Liver (tissue), 9 donors: ENCODE results near the gene RARG. TPM values are rescaled to one million over a fixed set of nuclear protein-coding genes. Genes with fewer than 3 reads are reported as not detected.

Experiments used
- DNase-seq: peaks from one replicate; pipeline ENCODE4 v3.0.0-alpha.2; 2017; ENCODE audit warnings: low spot score
- H3K27ac ChIP-seq, 2 donors: one replicate each; pipeline ENCODE4 v1.7.0; 2013; ENCODE audit warnings: inconsistent platforms in 2 of 2, low read length in 2 of 2, control low read depth in 1 of 2, low read depth in 1 of 2, mild to moderate bottlenecking in 1 of 2
- H3K27me3 ChIP-seq, 4 donors: one replicate each; pipeline versions ENCODE4 v1.6.1 to v1.7.0; 2013; ENCODE audit warnings: low read length in 3 of 4, inconsistent platforms in 1 of 4, mild to moderate bottlenecking in 1 of 4, moderate library complexity in 1 of 4; ENCODE audit not compliant: control insufficient read depth in 4 of 4, insufficient read depth in 4 of 4
- H3K36me3 ChIP-seq, 4 donors: one replicate each; pipeline versions ENCODE4 v1.6.1 to v1.7.0; 2013; ENCODE audit warnings: low read length in 3 of 4, mild to moderate bottlenecking in 3 of 4, low read depth in 1 of 4, moderate library complexity in 1 of 4; ENCODE audit not compliant: control insufficient read depth in 4 of 4, insufficient read depth in 3 of 4
- H3K4me1 ChIP-seq, 4 donors: one replicate each; pipeline versions ENCODE4 v1.6.1 to v1.7.0; 2013; ENCODE audit warnings: low read length in 3 of 4, mild to moderate bottlenecking in 3 of 4, moderate library complexity in 1 of 4; ENCODE audit not compliant: control insufficient read depth in 4 of 4, insufficient read depth in 4 of 4
- H3K4me3 ChIP-seq, 3 donors: one replicate each; pipeline versions ENCODE4 v1.6.1 to v1.7.0; 2013; ENCODE audit warnings: low read length in 3 of 3, control low read depth in 1 of 3, low read depth in 1 of 3, mild to moderate bottlenecking in 1 of 3
- H3K9ac ChIP-seq, 2 donors: one replicate each; pipeline ENCODE4 v1.7.0; 2013; ENCODE audit warnings: low read length in 2 of 2, mild to moderate bottlenecking in 2 of 2, moderate library complexity in 2 of 2, control low read depth in 1 of 2, low read depth in 1 of 2
- H3K9me3 ChIP-seq, 4 donors: one replicate each; pipeline versions ENCODE4 v1.6.1 to v1.7.0; 2013; ENCODE audit warnings: low read length in 3 of 4; ENCODE audit not compliant: control insufficient read depth in 4 of 4
- EGR1 ChIP-seq, 2 donors: IDR thresholded peaks; 2 replicates each; pipeline ENCODE4 v1.6.1; 2016 to 2018; ENCODE audit warnings: antibody characterized with exemption in 2 of 2, low read depth in 2 of 2
- FOXA1 ChIP-seq: IDR thresholded peaks from 2 replicates; pipeline ENCODE4 v1.6.1; 2016; ENCODE audit warnings: antibody characterized with exemption
- FOXA2 ChIP-seq: IDR thresholded peaks from 2 replicates; pipeline ENCODE4 v1.6.1; 2016; ENCODE audit warnings: antibody characterized with exemption
- GABPA ChIP-seq, 2 donors: IDR thresholded peaks in 1 of 2; conservative IDR thresholded peaks in 1 of 2; 2 replicates each; pipeline ENCODE4 v1.6.1; 2016; ENCODE audit warnings: antibody characterized with exemption in 2 of 2, mild to moderate bottlenecking in 1 of 2, moderate library complexity in 1 of 2
- HNF4A ChIP-seq, 2 donors: conservative IDR thresholded peaks; 2 replicates each; pipeline ENCODE4 v1.6.1; 2016; ENCODE audit warnings: antibody characterized with exemption in 2 of 2, mild to moderate bottlenecking in 2 of 2
- JUND ChIP-seq, 2 donors: IDR thresholded peaks; 2 replicates each; pipeline ENCODE4 v1.6.1; 2016; ENCODE audit warnings: antibody characterized with exemption in 2 of 2
- RAD21 ChIP-seq, 2 donors: IDR thresholded peaks; 2 replicates each; pipeline ENCODE4 v1.6.1; 2016; ENCODE audit warnings: antibody characterized with exemption in 2 of 2, mild to moderate bottlenecking in 2 of 2
- TAF1 ChIP-seq: conservative IDR thresholded peaks from 2 replicates; pipeline ENCODE4 v1.6.1; 2016; ENCODE audit warnings: antibody characterized with exemption, mild to moderate bottlenecking
- YY1 ChIP-seq: IDR thresholded peaks from 2 replicates; pipeline ENCODE4 v1.6.1; 2016; ENCODE audit warnings: antibody characterized with exemption, mild to moderate bottlenecking
- WGBS: extraction: QIAGEN DNeasy Blood & Tissue Kit; methylation state at CpG from one replicate; pipeline ENCODE4 v1.1.7; 2013; 5-methylcytosine and 5-hydroxymethylcytosine counted together
- polyA plus RNA-seq, 2 donors: library from polyadenylated mRNA; stranded (reverse) in 1 of 2; unstranded in 1 of 2; fragments of 200-250 nt in 1 of 2; fragments of >200 nt in 1 of 2; fragmentation: Nextera tagmentation in 1 of 2; extraction: Ambion mirVana in 1 of 2; gene quantifications; one replicate each; pipeline versions ENCODE4 v1.2.1 to v1.2.3, GENCODE V29; 2013 to 2015
- total RNA-seq, 2 donors: library from RNA; depleted of rRNA; stranded (reverse); fragments of >200 nt; gene quantifications; one replicate each; pipeline ENCODE4 v1.2.3, GENCODE V29; 2014
- TF ChIP-seq, protein P1 (sequence below): IDR thresholded peaks from 2 replicates; pipeline ENCODE4 v1.6.1; 2016; ENCODE audit warnings: antibody characterized with exemption
- TF ChIP-seq, protein P2 (sequence below): IDR thresholded peaks from 2 replicates; pipeline ENCODE4 v1.6.1; 2016; ENCODE audit warnings: antibody characterized with exemption, mild to moderate bottlenecking
- TF ChIP-seq, protein P3 (sequence below): fragments of 150-350 bp; IDR thresholded peaks from 2 replicates; pipeline ENCODE4 v1.5.1; 2017; ENCODE audit warnings: improper control_type of control experiment, low read depth, low read length; ENCODE audit not compliant: missing input control
- TF ChIP-seq, protein P4 (sequence below): IDR thresholded peaks from 2 replicates; pipeline ENCODE4 v1.6.1; 2016; ENCODE audit warnings: antibody characterized with exemption
- TF ChIP-seq, protein P5 (sequence below): IDR thresholded peaks from 2 replicates; pipeline ENCODE4 v1.6.1; 2016; ENCODE audit warnings: antibody characterized with exemption
- donor health status: healthy.
- donor health status: healthy.
- donor health status: healthy.
- donor health status: healthy.
- donor health status: healthy.

The RARG gene
- total and polyA plus RNA-seq, 4 donors: 1.7 to 3.1 (median 2.7) TPM

DNA sequence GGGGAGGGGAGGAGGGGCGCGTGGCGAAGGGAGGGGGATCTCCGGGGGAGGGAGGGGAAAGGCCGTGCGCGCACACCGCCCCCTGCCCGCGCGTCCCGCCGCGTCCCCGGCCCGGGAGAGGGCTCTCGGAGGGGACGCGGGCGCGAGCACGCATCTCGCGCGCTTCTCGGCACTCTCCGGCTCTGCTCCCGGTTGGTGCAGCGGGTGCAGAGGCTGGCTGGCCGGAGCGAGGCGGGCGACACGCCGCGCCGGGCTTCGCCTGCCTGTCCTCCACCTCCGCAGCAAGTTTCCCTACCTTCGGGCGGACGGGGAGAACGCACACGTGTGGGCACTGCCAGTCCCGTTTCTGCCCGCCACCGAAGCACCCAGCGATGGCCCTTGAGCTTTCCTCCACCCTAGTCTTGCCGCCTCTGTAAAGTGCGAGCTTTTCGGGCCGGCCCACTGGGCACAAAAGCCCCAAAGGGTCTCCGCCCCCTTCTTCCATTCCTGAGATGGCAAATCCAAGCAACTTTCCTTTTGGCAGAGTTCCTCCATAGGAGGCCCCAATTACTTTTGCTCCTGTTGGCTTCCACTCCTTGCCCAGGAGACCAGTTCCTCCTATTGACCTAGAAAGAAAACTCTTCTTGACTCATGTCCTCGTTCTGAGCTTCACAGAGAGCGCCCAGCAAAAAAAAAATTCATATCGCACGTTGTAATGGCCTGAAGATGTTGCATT is 50.9 kb downstream of the RARG start:
- no peak for TF ChIP-seq JUND (IDR thresholded peaks at IDR 0.05)
- TF ChIP-seq, protein P1, sequence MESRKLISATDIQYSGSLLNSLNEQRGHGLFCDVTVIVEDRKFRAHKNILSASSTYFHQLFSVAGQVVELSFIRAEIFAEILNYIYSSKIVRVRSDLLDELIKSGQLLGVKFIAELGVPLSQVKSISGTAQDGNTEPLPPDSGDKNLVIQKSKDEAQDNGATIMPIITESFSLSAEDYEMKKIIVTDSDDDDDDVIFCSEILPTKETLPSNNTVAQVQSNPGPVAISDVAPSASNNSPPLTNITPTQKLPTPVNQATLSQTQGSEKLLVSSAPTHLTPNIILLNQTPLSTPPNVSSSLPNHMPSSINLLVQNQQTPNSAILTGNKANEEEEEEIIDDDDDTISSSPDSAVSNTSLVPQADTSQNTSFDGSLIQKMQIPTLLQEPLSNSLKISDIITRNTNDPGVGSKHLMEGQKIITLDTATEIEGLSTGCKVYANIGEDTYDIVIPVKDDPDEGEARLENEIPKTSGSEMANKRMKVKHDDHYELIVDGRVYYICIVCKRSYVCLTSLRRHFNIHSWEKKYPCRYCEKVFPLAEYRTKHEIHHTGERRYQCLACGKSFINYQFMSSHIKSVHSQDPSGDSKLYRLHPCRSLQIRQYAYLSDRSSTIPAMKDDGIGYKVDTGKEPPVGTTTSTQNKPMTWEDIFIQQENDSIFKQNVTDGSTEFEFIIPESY: no peak
- TF ChIP-seq HNF4A (conservative IDR thresholded peaks at IDR 0.05): no peak
- TF ChIP-seq FOXA2: no peak
- TF ChIP-seq FOXA1: no peak
- TF ChIP-seq, protein P2, sequence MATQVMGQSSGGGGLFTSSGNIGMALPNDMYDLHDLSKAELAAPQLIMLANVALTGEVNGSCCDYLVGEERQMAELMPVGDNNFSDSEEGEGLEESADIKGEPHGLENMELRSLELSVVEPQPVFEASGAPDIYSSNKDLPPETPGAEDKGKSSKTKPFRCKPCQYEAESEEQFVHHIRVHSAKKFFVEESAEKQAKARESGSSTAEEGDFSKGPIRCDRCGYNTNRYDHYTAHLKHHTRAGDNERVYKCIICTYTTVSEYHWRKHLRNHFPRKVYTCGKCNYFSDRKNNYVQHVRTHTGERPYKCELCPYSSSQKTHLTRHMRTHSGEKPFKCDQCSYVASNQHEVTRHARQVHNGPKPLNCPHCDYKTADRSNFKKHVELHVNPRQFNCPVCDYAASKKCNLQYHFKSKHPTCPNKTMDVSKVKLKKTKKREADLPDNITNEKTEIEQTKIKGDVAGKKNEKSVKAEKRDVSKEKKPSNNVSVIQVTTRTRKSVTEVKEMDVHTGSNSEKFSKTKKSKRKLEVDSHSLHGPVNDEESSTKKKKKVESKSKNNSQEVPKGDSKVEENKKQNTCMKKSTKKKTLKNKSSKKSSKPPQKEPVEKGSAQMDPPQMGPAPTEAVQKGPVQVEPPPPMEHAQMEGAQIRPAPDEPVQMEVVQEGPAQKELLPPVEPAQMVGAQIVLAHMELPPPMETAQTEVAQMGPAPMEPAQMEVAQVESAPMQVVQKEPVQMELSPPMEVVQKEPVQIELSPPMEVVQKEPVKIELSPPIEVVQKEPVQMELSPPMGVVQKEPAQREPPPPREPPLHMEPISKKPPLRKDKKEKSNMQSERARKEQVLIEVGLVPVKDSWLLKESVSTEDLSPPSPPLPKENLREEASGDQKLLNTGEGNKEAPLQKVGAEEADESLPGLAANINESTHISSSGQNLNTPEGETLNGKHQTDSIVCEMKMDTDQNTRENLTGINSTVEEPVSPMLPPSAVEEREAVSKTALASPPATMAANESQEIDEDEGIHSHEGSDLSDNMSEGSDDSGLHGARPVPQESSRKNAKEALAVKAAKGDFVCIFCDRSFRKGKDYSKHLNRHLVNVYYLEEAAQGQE: no peak
- no peak for TF ChIP-seq TAF1
- no peak for TF ChIP-seq RAD21 (IDR thresholded peaks at IDR 0.05)
- no peak for TF ChIP-seq YY1
- TF ChIP-seq, protein P3, sequence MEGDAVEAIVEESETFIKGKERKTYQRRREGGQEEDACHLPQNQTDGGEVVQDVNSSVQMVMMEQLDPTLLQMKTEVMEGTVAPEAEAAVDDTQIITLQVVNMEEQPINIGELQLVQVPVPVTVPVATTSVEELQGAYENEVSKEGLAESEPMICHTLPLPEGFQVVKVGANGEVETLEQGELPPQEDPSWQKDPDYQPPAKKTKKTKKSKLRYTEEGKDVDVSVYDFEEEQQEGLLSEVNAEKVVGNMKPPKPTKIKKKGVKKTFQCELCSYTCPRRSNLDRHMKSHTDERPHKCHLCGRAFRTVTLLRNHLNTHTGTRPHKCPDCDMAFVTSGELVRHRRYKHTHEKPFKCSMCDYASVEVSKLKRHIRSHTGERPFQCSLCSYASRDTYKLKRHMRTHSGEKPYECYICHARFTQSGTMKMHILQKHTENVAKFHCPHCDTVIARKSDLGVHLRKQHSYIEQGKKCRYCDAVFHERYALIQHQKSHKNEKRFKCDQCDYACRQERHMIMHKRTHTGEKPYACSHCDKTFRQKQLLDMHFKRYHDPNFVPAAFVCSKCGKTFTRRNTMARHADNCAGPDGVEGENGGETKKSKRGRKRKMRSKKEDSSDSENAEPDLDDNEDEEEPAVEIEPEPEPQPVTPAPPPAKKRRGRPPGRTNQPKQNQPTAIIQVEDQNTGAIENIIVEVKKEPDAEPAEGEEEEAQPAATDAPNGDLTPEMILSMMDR: no peak
- TF ChIP-seq GABPA (IDR thresholded peaks at IDR 0.05 in 1 of 2, conservative IDR thresholded peaks at IDR 0.05 in 1 of 2): no peak
- TF ChIP-seq, protein P4, sequence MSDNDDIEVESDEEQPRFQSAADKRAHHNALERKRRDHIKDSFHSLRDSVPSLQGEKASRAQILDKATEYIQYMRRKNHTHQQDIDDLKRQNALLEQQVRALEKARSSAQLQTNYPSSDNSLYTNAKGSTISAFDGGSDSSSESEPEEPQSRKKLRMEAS: no peak
- Histone ChIP-seq H3K9ac (peak overlapping the region; percentile 0 to 61), H3K9me3 (no peaks in the 10 kb centered on the region), H3K4me1 (peaks cover 10 to 61% (median 45%) of the 10 kb centered on the region in 4 donors), H3K36me3 (peaks cover 0 to 21% (median 14%) of the 10 kb centered on the region in 4 donors), H3K4me3 (peak overlapping the region; percentile 78 to 90 (median 89)), H3K27ac (peak overlapping the region; percentile 89 to 98), H3K27me3 (no peaks in the 10 kb centered on the region)
- no peak for DNase-seq
- WGBS: 3% methylated on average over 56 of the region's 57 CpGs

DNA sequence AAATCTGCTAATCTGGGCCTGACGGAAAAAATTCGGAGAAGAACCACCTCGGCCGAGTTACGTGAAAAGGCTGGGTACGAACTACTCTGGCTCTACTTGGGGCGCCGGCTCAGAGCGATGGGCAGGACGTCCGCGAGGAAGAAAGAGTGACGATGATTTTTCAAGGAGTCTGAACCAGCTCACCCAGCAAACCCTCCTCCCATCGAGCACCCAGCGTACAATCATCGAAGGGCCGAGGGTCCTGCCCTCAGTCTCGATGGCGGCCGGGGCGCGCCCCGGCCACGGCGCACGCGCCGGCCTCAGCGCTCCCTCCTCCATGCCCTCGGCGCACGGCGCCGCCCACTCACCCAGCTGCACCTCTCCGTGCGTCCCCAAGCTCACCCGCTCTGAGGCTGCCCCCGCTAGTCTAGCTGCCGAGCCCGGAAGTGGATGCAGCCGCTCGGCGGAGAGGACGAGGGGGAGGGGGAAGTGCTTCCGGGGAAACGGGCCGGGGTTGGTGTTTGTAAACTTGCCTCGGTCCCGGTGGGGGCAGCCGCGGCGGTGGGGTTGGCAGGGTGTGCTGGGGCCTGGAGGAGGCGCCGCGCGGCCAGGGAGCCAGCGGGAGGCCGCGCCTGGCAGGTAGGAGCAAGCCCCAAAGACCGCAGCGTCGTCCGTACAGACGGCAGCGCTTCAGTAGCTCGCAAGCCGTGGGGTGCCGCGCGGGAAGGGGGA is 51.6 kb downstream of the RARG start, which contains the start of the genes CSAD and ZNF740:
Gene CSAD, minus strand, starts transcription at position 706 of the 711 bp plus-strand sequence. CDS start 7,455 bp downstream, outside the sequence.
Gene ZNF740, plus strand, starts transcription at position 503 of the 711 bp plus-strand sequence. CDS start 1,262 bp downstream, outside the sequence.
- H3K36me3 ChIP-seq: peaks cover 0 to 14% (median 7%) of the 10 kb centered on the region in 4 donors
- peak within 1 kb of the TSS; percentile 89 to 98 for H3K27ac ChIP-seq
- peak; percentile 90 for DNase-seq
- peak within 1 kb of the TSS; percentile 61 to 77 for H3K9ac ChIP-seq
- under 1% methylated on average over 70 of the region's 70 CpGs for WGBS
- H3K4me3 ChIP-seq: peak within 1 kb of the TSS; percentile 80 to 90 (median 89)
- H3K27me3 ChIP-seq: no peaks in the 10 kb centered on the region
- H3K4me1 ChIP-seq: peaks cover 10 to 61% (median 43%) of the 10 kb centered on the region in 4 donors
- H3K9me3 ChIP-seq: no peaks in the 10 kb centered on the region
- TF ChIP-seq FOXA1 (no peak), GABPA (IDR thresholded peaks at IDR 0.05 in 1 of 2, conservative IDR thresholded peaks at IDR 0.05 in 1 of 2) (peak; percentile 84 to 96), YY1 (peak; percentile 76), EGR1 (IDR thresholded peaks at IDR 0.05; ENCODE audit: low read depth in 2 of 2) (peak; percentile 90 to 96)
- TF ChIP-seq, protein P4: peak; percentile 32
- TF ChIP-seq, protein P2: peak; percentile 41
- TF ChIP-seq, protein P3: no peak
- TF ChIP-seq, protein P5, sequence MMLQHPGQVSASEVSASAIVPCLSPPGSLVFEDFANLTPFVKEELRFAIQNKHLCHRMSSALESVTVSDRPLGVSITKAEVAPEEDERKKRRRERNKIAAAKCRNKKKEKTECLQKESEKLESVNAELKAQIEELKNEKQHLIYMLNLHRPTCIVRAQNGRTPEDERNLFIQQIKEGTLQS: no peak
